Retinal pigment epithelial cell (primary cell): ENCODE measurements around the gene SCNN1B.

Experiments used
- DNase-seq: peaks from one replicate; pipeline ENCODE4 v3.0.0-alpha.2; 2010; ENCODE audit warnings: low read depth
- H3K4me3 ChIP-seq: 2 replicates; pipeline ENCODE4 v1.5.1; 2011; ENCODE audit warnings: mild to moderate bottlenecking, low read length, control low read depth, moderate library complexity
- CTCF ChIP-seq: conservative IDR thresholded peaks from 2 replicates; pipeline ENCODE4 v1.5.1; 2011; ENCODE audit warnings: low read depth, low read length, control low read depth, inconsistent platforms

SCNN1B gene

GRCh38 chr16:23353440-23353839, 51.3 kb downstream of the SCNN1B start:
- no peak for DNase-seq
- H3K4me3 ChIP-seq: no peak overlapping the region
- no peak for TF ChIP-seq CTCF

GRCh38 chr16:23354246-23354645, 52.1 kb downstream of the SCNN1B start:
- TF ChIP-seq CTCF: no peak
- H3K4me3 ChIP-seq: no peak overlapping the region
- no peak for DNase-seq

- no peak for DNase-seq
- no peak overlapping the region for H3K4me3 ChIP-seq
- TF ChIP-seq CTCF: no peak
Observed at GRCh38 chr16:23355106-23355670, 53.1 kb downstream of the SCNN1B start.

GRCh38 chr16:23356941-23357340, 54.8 kb downstream of the SCNN1B start:
- no peak for TF ChIP-seq CTCF
- no peak overlapping the region for H3K4me3 ChIP-seq
- DNase-seq: no peak

- DNase-seq: no peak
- no peak for TF ChIP-seq CTCF
Observed at GRCh38 chr16:23357761-23358290, 55.7 kb downstream of the SCNN1B start.

GRCh38 chr16:23359092-23359760, 57.1 kb downstream of the SCNN1B start:
- DNase-seq: no peak
- TF ChIP-seq CTCF: no peak
- H3K4me3 ChIP-seq: no peak overlapping the region

More at GRCh38 chr16:23357761-23358290, 55.7 kb downstream of the SCNN1B start:
- no peak overlapping the region for H3K4me3 ChIP-seq
